ENCODE results near the gene UQCR11. TPM values are rescaled to one million over a fixed set of nuclear protein-coding genes. Genes with fewer than 3 reads are reported as not detected.

Gene UQCR11
- total RNA-seq (2014; rRNA removed; shearing (Covaris generic)) = 119 and 125 TPM in 2 replicates

GRCh38 chr19:1605236-1606137 lies at the start of gene UQCR11:
TSS of gene UQCR11 (minus strand) at chr19:1605462. CDS start at chr19:1605409, 53 bp downstream.

DNA sequence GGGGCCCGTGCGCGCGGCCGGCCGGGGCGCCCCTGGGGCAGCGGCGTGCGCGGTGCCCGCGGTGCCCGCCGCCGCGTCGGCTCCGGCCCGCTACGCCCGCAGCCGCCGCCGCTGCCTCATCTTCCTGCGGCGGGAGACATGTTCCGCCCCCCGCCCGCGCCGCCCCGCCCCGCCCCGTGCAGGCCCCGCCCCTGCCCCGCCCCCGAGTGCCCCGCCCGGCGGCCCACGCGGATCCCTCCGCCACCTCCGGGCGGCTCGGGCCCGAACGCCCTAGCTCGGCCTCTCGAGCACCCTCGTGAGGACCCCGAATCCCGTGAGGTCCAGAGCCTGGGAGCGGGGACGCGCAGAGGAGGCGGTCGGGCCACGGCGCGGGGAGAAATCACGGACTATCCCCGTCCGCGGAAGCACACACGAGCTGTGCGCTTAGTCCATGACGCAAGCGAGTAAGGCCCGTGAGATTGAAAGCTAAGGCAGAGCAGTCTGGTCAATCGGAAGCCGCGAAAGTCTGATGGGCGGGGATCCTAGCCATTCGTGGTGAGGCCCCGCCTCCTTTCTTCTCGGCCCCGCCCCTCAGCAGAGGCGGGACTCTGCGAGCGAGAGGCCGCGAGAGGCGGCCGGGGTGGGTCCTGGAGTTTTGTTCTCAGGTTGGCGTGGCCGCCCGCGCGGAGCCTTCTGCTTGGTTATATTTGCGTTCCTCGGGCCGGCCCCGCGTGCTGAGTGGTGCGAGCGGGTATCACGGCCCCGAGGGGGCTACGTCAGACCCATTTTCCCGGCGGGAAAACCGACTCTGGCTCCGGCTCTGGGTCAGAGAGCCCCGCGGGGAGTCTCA lies 47.4 kb upstream of the UQCR11 start, which contains the start of gene TCF3:
TSS of gene TCF3 (minus strand) at position 145 of the 829 bp plus-strand sequence. CDS start 2,367 bp downstream, outside the sequence.

GRCh38 chr19:1592755-1593500 lies 12.3 kb downstream of the UQCR11 start, which contains the start of gene MBD3:
TSS of gene MBD3 (minus strand) at chr19:1592865. CDS start at chr19:1592631, 234 bp downstream.

GRCh38 chr19:1568320-1569019 lies 36.8 kb downstream of the UQCR11 start, which contains the start of gene MEX3D:
TSS of gene MEX3D (minus strand) at chr19:1568325. CDS start at chr19:1568058, 267 bp downstream.

Small RNA genes lying within 50 kb of the gene (small RNA-seq; reads per million reads assigned to genes)
- gene AC005943.2 (not detected), gene RN7SL477P (not detected), gene RNU6-1223P (not detected)

Other genes starting within 250 kb of the UQCR11 start
- gene NDUFS7, start 221.6 kb downstream of the UQCR11 start, total RNA-seq (2014; rRNA removed; shearing (Covaris generic)) = 80.9 and 92.5 TPM in 2 replicates
- 47.7 and 51.0 TPM in 2 replicates for gene GAMT, start 203.9 kb downstream of the UQCR11 start, total RNA-seq (2014; rRNA removed; shearing (Covaris generic))
- 154 and 161 TPM in 2 replicates for gene DAZAP1, start 197.9 kb downstream of the UQCR11 start, total RNA-seq (2014; rRNA removed; shearing (Covaris generic))
- gene RPS15, start 167.1 kb downstream of the UQCR11 start, total RNA-seq (2014; rRNA removed; shearing (Covaris generic)) = 1,695 and 1,967 TPM in 2 replicates
- gene APC2, start 155.3 kb downstream of the UQCR11 start, total RNA-seq (2014; rRNA removed; shearing (Covaris generic)) = 0.45 and 1.1 TPM in 2 replicates
- 31.7 and 31.9 TPM in 2 replicates for gene C19orf25, start 126.2 kb downstream of the UQCR11 start, total RNA-seq (2014; rRNA removed; shearing (Covaris generic))
- gene PCSK4, start 115.1 kb downstream of the UQCR11 start, total RNA-seq (2014; rRNA removed; shearing (Covaris generic)) = 0.98 and 1.6 TPM in 2 replicates
- gene REEP6, start 114.3 kb downstream of the UQCR11 start, total RNA-seq (2014; rRNA removed; shearing (Covaris generic)) = 3.8 and 4.6 TPM in 2 replicates
- gene ADAMTSL5, start 92.4 kb downstream of the UQCR11 start, total RNA-seq (2014; rRNA removed; shearing (Covaris generic)) = 2.3 and 3.8 TPM in 2 replicates
- not detected in 2 replicates for gene PLK5, start 81.4 kb downstream of the UQCR11 start, total RNA-seq (2014; rRNA removed; shearing (Covaris generic))
- 19.7 and 20.0 TPM in 2 replicates for gene MEX3D, start 37.1 kb downstream of the UQCR11 start, total RNA-seq (2014; rRNA removed; shearing (Covaris generic))
- 122 and 131 TPM in 2 replicates for gene MBD3, start 12.6 kb downstream of the UQCR11 start, total RNA-seq (2014; rRNA removed; shearing (Covaris generic))
- 52.3 and 56.0 TPM in 2 replicates for gene TCF3, start 47.2 kb upstream of the UQCR11 start, total RNA-seq (2014; rRNA removed; shearing (Covaris generic))
- not detected in 2 replicates for gene ONECUT3, start 148.0 kb upstream of the UQCR11 start, total RNA-seq (2014; rRNA removed; shearing (Covaris generic))
- 1.5 and 1.7 TPM in 2 replicates for gene ATP8B3, start 206.8 kb upstream of the UQCR11 start, total RNA-seq (2014; rRNA removed; shearing (Covaris generic))
- 17.4 and 20.0 TPM in 2 replicates for gene REXO1, start 243.0 kb upstream of the UQCR11 start, total RNA-seq (2014; rRNA removed; shearing (Covaris generic))

Data from A375 (cell line).